DND-41 (cell line): ENCODE results near the gene CLSTN2.

Experiments used
- ATAC-seq: fragments of 200-7000 bp; cut with Tn5 transposase; 3 replicates; pipeline ENCODE4 v1.9.1; 2021; ENCODE audit warnings: low read depth; ENCODE audit not compliant: insufficient read depth
- DNase-seq: peaks from one replicate; pipeline ENCODE4 v3.0.0-alpha.2; 2020
- H2AFZ ChIP-seq: 2 replicates; pipeline ENCODE4 v1.6.0; 2012; ENCODE audit warnings: low read depth, low read length
- H3K27ac ChIP-seq: 2 replicates; pipeline ENCODE4 v1.5.1; 2012; ENCODE audit warnings: low read length, inconsistent platforms
- H3K27me3 ChIP-seq: fragments of 200-600 bp; sonication (generic); 2 replicates; pipeline ENCODE4 v1.6.0; 2012; ENCODE audit warnings: low read length, mild to moderate bottlenecking, inconsistent platforms; ENCODE audit not compliant: insufficient read depth, poor library complexity
- H3K36me3 ChIP-seq: 2 replicates; pipeline ENCODE4 v1.5.1; 2012; ENCODE audit warnings: low read length, inconsistent platforms; ENCODE audit not compliant: insufficient read depth
- H3K4me1 ChIP-seq: 2 replicates; pipeline ENCODE4 v1.5.1; 2012; ENCODE audit warnings: mild to moderate bottlenecking, low read length; ENCODE audit not compliant: insufficient read depth
- H3K4me2 ChIP-seq: 2 replicates; pipeline ENCODE4 v1.6.0; 2012; ENCODE audit warnings: mild to moderate bottlenecking, moderate library complexity, low read length, inconsistent platforms; ENCODE audit not compliant: insufficient read depth
- H3K4me3 ChIP-seq, 2 experiments: fragments of 200-600 bp in 1 of 2; shearing (Covaris generic) in 1 of 2; 2 replicates each; pipeline ENCODE4 v1.5.1; 2012 to 2016; ENCODE audit warnings: inconsistent platforms in 2 of 2, low read length in 2 of 2, mild to moderate bottlenecking in 2 of 2, low read depth in 1 of 2, moderate library complexity in 1 of 2
- H3K79me2 ChIP-seq: 2 replicates; pipeline ENCODE4 v1.6.0; 2012; ENCODE audit warnings: low read length, inconsistent platforms; ENCODE audit not compliant: insufficient read depth
- H3K9ac ChIP-seq: 2 replicates; pipeline ENCODE4 v1.6.0; 2012; ENCODE audit warnings: low read depth, mild to moderate bottlenecking, inconsistent platforms, low read length, moderate library complexity
- H3K9me3 ChIP-seq: 2 replicates; pipeline ENCODE4 v1.5.1; 2012; ENCODE audit warnings: low read length, moderate library complexity, mild to moderate bottlenecking, inconsistent platforms; ENCODE audit not compliant: insufficient read depth, severe bottlenecking
- H4K20me1 ChIP-seq: 2 replicates; pipeline ENCODE4 v1.6.0; 2012; ENCODE audit warnings: low read length; ENCODE audit not compliant: insufficient read depth
- CTCF ChIP-seq: IDR thresholded peaks from 2 replicates; pipeline ENCODE4 v1.5.1; 2012; ENCODE audit warnings: borderline replicate concordance, low read length, moderate library complexity, mild to moderate bottlenecking; ENCODE audit not compliant: poor library complexity, severe bottlenecking; ENCODE audit errors: extremely low read depth
- EZH2 ChIP-seq: IDR thresholded peaks from 3 replicates; pipeline ENCODE4 v1.6.1; 2012; ENCODE audit warnings: borderline replicate concordance, low read depth, mild to moderate bottlenecking, moderate library complexity, low read length, inconsistent platforms; ENCODE audit not compliant: severe bottlenecking

CLSTN2 gene

DNA sequence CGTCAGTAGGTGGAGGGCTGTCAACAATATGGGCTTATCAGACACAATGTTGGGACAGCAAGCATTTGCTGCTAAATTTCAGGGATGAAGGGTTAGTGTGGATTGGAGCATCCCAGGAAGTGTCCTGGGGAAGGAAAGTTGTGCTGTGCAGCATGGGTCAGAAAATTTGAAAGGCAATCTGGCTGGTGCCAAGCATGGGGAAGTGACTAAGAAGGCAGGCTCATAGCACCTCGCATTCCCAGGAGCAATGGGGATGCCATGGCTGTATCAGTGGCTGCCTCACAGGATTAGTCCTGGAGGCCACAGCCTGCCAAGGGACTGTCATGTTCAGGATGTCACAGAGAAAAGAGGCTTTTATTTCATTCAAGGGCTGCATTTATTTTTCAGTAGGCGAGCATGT is 420.5 kb downstream of the CLSTN2 start:
- no peak for ATAC-seq

GRCh38 chr3:140358686-140359085 is 423.7 kb downstream of the CLSTN2 start:
- ATAC-seq (no peak), DNase-seq (no peak)
- Histone ChIP-seq H3K4me3 (no peak overlapping the region), H3K27me3 (peaks cover 5% of the 10 kb centered on the region), H3K79me2 (no peaks in the 10 kb centered on the region), H3K9me3 (no peaks in the 10 kb centered on the region), H3K9ac (no peak overlapping the region), H3K4me2 (no peak overlapping the region), H3K4me1 (no peaks in the 10 kb centered on the region), H3K36me3 (no peaks in the 10 kb centered on the region), H3K27ac (no peak overlapping the region), H4K20me1 (no peaks in the 10 kb centered on the region), H2AFZ (no peak overlapping the region)
- TF ChIP-seq EZH2 = no peak
- TF ChIP-seq CTCF = no peak

More for the DNA sequence above, 420.5 kb downstream of the CLSTN2 start:
- no peak overlapping the region for H3K9ac ChIP-seq
- no peak overlapping the region for H3K4me2 ChIP-seq
- H3K27me3 ChIP-seq = peaks cover 5% of the 10 kb centered on the region
- DNase-seq = no peak
- H3K27ac ChIP-seq = no peak overlapping the region
- TF ChIP-seq CTCF = no peak
- TF ChIP-seq EZH2 = no peak
- no peaks in the 10 kb centered on the region for H3K4me1 ChIP-seq
- H3K36me3 ChIP-seq = no peaks in the 10 kb centered on the region
- no peaks in the 10 kb centered on the region for H3K79me2 ChIP-seq
- H3K4me3 ChIP-seq = no peak overlapping the region
- no peaks in the 10 kb centered on the region for H4K20me1 ChIP-seq
- H3K9me3 ChIP-seq = no peaks in the 10 kb centered on the region
- H2AFZ ChIP-seq = no peak overlapping the region

GRCh38 chr3:140359233-140359995 is 424.4 kb downstream of the CLSTN2 start:
- no peaks in the 10 kb centered on the region for H3K9me3 ChIP-seq
- no peak for TF ChIP-seq EZH2
- no peak for TF ChIP-seq CTCF
- no peaks in the 10 kb centered on the region for H3K4me1 ChIP-seq
- H3K27ac ChIP-seq = no peak overlapping the region
- no peaks in the 10 kb centered on the region for H3K79me2 ChIP-seq
- H3K4me2 ChIP-seq = no peak overlapping the region
- DNase-seq (no peak), ATAC-seq (no peak)
- H3K9ac ChIP-seq = no peak overlapping the region
- no peaks in the 10 kb centered on the region for H4K20me1 ChIP-seq
- H2AFZ ChIP-seq = no peak overlapping the region
- peaks cover 10% of the 10 kb centered on the region for H3K27me3 ChIP-seq
- H3K36me3 ChIP-seq = no peaks in the 10 kb centered on the region
- no peak overlapping the region for H3K4me3 ChIP-seq
